Astrocyte (in vitro differentiated cells and primary cell): ENCODE measurements around the gene CRYBG2.
"Not testable (repeated sequence)": the region's sequence is repeated elsewhere in the genome, so short reads cannot be mapped to it uniquely, and the experiment has no call there.

Experiments
- CTCF ChIP-seq: IDR thresholded peaks from 2 replicates; pipeline ENCODE4 v1.5.1; 2011; ENCODE audit warnings: low read depth, mild to moderate bottlenecking, inconsistent platforms, low read length, moderate library complexity; ENCODE audit not compliant: insufficient read depth
- EZH2 ChIP-seq: IDR thresholded peaks from 2 replicates; pipeline ENCODE4 v1.6.1; 2012; ENCODE audit warnings: mild to moderate bottlenecking, low read length, inconsistent platforms; ENCODE audit not compliant: insufficient read depth

- not testable (repeated sequence) for TF ChIP-seq CTCF, EZH2
Observed at GRCh38 chr1:26374361-26374760, 20.4 kb upstream of the CRYBG2 start.
